Loucy (cell line): ENCODE data around the gene SMARCB1.

Experiments used
- H2AFZ ChIP-seq: fragments of 200-600 bp; sonication (generic); 2 replicates; pipeline ENCODE4 v1.6.0; 2016; ENCODE audit warnings: antibody characterized with exemption, mild to moderate bottlenecking, low read length, moderate library complexity
- H3F3A ChIP-seq: fragments of 200-600 bp; 2 replicates; pipeline ENCODE4 v1.6.0; 2016; ENCODE audit warnings: antibody characterized with exemption, low read depth, mild to moderate bottlenecking
- H3K27me3 ChIP-seq: fragments of 200-600 bp; sonication (generic); 2 replicates; pipeline ENCODE4 v1.6.1; 2014; ENCODE audit warnings: low read length, mild to moderate bottlenecking; ENCODE audit not compliant: insufficient read depth, poor library complexity, severe bottlenecking
- H3K36me3 ChIP-seq: fragments of 200-600 bp; sonication (generic); 2 replicates; pipeline ENCODE4 v1.6.1; 2016; ENCODE audit warnings: low read length; ENCODE audit not compliant: insufficient read depth
- H3K4me1 ChIP-seq: fragments of 200-600 bp; sonication (generic); 2 replicates; pipeline ENCODE4 v1.5.1; 2014; ENCODE audit warnings: low read length, mild to moderate bottlenecking; ENCODE audit not compliant: insufficient read depth, poor library complexity, severe bottlenecking
- H3K4me2 ChIP-seq: fragments of 200-600 bp; sonication (generic); 2 replicates; pipeline ENCODE4 v1.6.0; 2014; ENCODE audit warnings: antibody characterized with exemption, low read length, low read depth, mild to moderate bottlenecking; ENCODE audit not compliant: poor library complexity, severe bottlenecking
- H3K4me3 ChIP-seq: fragments of 200-600 bp; sonication (generic); 2 replicates; pipeline ENCODE4 v1.5.1; 2014; ENCODE audit warnings: low read length, mild to moderate bottlenecking, mixed read lengths; ENCODE audit not compliant: poor library complexity, severe bottlenecking
- H3K79me2 ChIP-seq: fragments of 200-600 bp; sonication (generic); 2 replicates; pipeline ENCODE4 v1.6.1; 2014; ENCODE audit warnings: low read length; ENCODE audit not compliant: insufficient read depth
- H3K9ac ChIP-seq: fragments of 200-600 bp; sonication (generic); 2 replicates; pipeline ENCODE4 v1.6.0; 2014; ENCODE audit warnings: mild to moderate bottlenecking, low read depth, low read length, moderate library complexity; ENCODE audit not compliant: poor library complexity, severe bottlenecking
- H3K9me2 ChIP-seq: fragments of 200-600 bp; sonication (generic); replicated peaks from 2 replicates; pipeline ENCODE4 v1.6.1; 2016; ENCODE audit warnings: low read depth, low read length, mixed read lengths
- H3K9me3 ChIP-seq: fragments of 200-600 bp; sonication (generic); 2 replicates; pipeline ENCODE4 v1.6.1; 2014; ENCODE audit warnings: mild to moderate bottlenecking, antibody characterized with exemption, low read length, low read depth; ENCODE audit not compliant: insufficient read depth
- H4K20me1 ChIP-seq: fragments of 200-600 bp; sonication (generic); 2 replicates; pipeline ENCODE4 v1.6.0; 2014; ENCODE audit warnings: antibody characterized with exemption, low read length, mild to moderate bottlenecking; ENCODE audit not compliant: insufficient read depth, poor library complexity, severe bottlenecking
- CTCF ChIP-seq: fragments of 200-600 bp; sonication (generic); conservative IDR thresholded peaks from 2 replicates; pipeline ENCODE4 v1.5.1; 2014; ENCODE audit warnings: mild to moderate bottlenecking, antibody characterized with exemption, low read length
- EZH2phosphoT487 ChIP-seq: fragments of 200-600 bp; IDR thresholded peaks from 2 replicates; pipeline ENCODE4 v1.6.1; 2018; ENCODE audit warnings: antibody characterized with exemption, mild to moderate bottlenecking, moderate library complexity, borderline replicate concordance

Gene SMARCB1

DNA sequence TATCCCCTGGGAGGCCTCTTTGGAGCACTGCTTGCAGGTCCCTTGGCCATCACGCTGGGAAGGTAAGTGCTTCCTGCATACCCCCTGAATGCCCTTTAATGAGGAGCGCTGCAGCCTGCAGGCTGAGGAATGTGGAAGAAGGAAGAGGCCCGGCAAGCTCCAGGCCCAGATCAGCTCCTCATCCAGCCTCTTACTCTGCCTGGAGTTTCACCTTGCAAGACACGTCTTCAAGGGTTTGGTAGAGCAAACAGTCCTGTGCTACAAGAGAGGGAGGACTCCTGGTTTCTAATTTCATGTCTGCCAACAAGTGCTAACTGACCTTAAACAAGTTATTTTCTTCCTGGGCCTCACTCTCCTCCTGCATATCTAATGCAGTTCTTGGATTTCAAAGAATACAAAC is 81.8 kb downstream of the SMARCB1 start:
- Histone ChIP-seq H3K27me3 (no peaks in the 10 kb centered on the region), H2AFZ (no peak overlapping the region), H3K36me3 (no peaks in the 10 kb centered on the region), H4K20me1 (no peaks in the 10 kb centered on the region), H3K9ac (no peak overlapping the region), H3K9me2 (no peaks in the 10 kb centered on the region), H3K9me3 (no peaks in the 10 kb centered on the region), H3K4me1 (no peaks in the 10 kb centered on the region), H3K79me2 (no peaks in the 10 kb centered on the region), H3F3A (no peaks in the 10 kb centered on the region), H3K4me2 (no peak overlapping the region), H3K4me3 (no peak overlapping the region)
- TF ChIP-seq CTCF, result no peak

GRCh38 chr22:23874871-23875270 is 88.1 kb downstream of the SMARCB1 start:
- no peak overlapping the region for H3K9ac ChIP-seq
- no peaks in the 10 kb centered on the region for H3K79me2 ChIP-seq
- H3K4me1 ChIP-seq, result no peaks in the 10 kb centered on the region
- no peaks in the 10 kb centered on the region for H4K20me1 ChIP-seq
- H3K4me2 ChIP-seq, result no peak overlapping the region
- H3K9me2 ChIP-seq, result no peaks in the 10 kb centered on the region
- no peak overlapping the region for H3K4me3 ChIP-seq
- no peaks in the 10 kb centered on the region for H3K27me3 ChIP-seq
- TF ChIP-seq CTCF (no peak), EZH2phosphoT487 (no peak)
- H3F3A ChIP-seq, result no peaks in the 10 kb centered on the region
- no peak overlapping the region for H2AFZ ChIP-seq
- H3K9me3 ChIP-seq, result no peaks in the 10 kb centered on the region
- peaks cover 4% of the 10 kb centered on the region; the same call in 1 of the 2 replicates for H3K36me3 ChIP-seq

DNA sequence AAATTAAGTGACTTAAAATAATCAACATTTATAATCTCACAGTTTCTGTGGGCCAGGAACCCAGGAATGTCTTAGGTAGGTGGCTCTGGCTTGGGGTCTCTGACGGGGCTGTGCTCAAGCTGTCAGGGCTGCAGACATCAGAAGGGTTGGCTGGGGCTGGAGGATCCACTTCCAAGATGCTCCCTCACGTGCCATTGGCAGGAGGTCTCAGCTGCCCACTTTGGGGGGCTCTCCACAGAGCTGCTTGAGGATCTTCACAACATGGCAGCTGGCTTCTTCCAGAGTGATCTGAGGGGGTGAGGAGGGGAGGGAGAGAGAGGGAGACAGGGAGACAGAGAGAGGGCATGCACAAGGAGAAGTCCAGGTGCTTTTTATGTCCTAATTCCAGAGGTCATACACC is 89.0 kb downstream of the SMARCB1 start:
- H3K36me3 ChIP-seq, result peaks cover 4% of the 10 kb centered on the region; the same call in 1 of the 2 replicates
- no peaks in the 10 kb centered on the region for H3K9me2 ChIP-seq
- no peaks in the 10 kb centered on the region for H3F3A ChIP-seq
- no peaks in the 10 kb centered on the region for H4K20me1 ChIP-seq
- H3K4me1 ChIP-seq, result no peaks in the 10 kb centered on the region
- no peak overlapping the region for H2AFZ ChIP-seq
- no peak for TF ChIP-seq CTCF
- TF ChIP-seq EZH2phosphoT487, result no peak
- no peak overlapping the region for H3K4me2 ChIP-seq
- no peak overlapping the region for H3K9ac ChIP-seq
- no peak overlapping the region for H3K4me3 ChIP-seq
- H3K27me3 ChIP-seq, result no peaks in the 10 kb centered on the region
- H3K9me3 ChIP-seq, result no peaks in the 10 kb centered on the region
- no peaks in the 10 kb centered on the region for H3K79me2 ChIP-seq
